Measurements from ENCODE around the gene MANBA.

DNA sequence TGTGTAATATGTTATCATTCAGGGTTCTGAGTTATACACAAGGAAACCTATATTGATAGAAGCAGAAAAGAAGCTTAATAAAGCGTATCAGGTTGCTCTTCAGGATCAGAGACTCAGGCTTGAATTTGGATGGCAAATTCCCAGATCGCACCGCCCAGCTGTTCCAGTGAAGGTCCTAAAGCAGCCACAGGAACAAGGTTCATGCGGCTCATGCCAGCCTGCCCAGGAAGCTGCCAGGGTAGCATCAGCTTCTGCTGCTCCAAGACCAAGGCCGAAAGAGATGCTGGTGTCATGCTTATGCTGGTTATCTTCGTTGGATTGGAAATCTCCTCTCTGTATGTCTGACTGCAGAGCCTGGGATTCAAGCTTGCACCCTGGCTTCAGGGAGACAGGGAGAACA is 127.7 kb downstream of the MANBA start:
- TF ChIP-seq POLR2AphosphoS5 (IDR thresholded peaks at IDR 0.05; ENCODE audit: low read depth, low read length) (no peak), SIN3A (IDR thresholded peaks at IDR 0.05; ENCODE audit: borderline replicate concordance, insufficient read depth, low read length) (no peak), TAF1 (IDR thresholded peaks at IDR 0.05; ENCODE audit: borderline replicate concordance, insufficient read depth, low read length) (no peak)
- TF ChIP-seq, protein P1, sequence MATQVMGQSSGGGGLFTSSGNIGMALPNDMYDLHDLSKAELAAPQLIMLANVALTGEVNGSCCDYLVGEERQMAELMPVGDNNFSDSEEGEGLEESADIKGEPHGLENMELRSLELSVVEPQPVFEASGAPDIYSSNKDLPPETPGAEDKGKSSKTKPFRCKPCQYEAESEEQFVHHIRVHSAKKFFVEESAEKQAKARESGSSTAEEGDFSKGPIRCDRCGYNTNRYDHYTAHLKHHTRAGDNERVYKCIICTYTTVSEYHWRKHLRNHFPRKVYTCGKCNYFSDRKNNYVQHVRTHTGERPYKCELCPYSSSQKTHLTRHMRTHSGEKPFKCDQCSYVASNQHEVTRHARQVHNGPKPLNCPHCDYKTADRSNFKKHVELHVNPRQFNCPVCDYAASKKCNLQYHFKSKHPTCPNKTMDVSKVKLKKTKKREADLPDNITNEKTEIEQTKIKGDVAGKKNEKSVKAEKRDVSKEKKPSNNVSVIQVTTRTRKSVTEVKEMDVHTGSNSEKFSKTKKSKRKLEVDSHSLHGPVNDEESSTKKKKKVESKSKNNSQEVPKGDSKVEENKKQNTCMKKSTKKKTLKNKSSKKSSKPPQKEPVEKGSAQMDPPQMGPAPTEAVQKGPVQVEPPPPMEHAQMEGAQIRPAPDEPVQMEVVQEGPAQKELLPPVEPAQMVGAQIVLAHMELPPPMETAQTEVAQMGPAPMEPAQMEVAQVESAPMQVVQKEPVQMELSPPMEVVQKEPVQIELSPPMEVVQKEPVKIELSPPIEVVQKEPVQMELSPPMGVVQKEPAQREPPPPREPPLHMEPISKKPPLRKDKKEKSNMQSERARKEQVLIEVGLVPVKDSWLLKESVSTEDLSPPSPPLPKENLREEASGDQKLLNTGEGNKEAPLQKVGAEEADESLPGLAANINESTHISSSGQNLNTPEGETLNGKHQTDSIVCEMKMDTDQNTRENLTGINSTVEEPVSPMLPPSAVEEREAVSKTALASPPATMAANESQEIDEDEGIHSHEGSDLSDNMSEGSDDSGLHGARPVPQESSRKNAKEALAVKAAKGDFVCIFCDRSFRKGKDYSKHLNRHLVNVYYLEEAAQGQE (IDR thresholded peaks at IDR 0.05; ENCODE audit: insufficient read depth in 1 of 2, low read depth in 2 of 2, low read length in 2 of 2) = no peak

Data from PFSK-1 (cell line).